ENCODE measurements around the gene LSM4.

DNA sequence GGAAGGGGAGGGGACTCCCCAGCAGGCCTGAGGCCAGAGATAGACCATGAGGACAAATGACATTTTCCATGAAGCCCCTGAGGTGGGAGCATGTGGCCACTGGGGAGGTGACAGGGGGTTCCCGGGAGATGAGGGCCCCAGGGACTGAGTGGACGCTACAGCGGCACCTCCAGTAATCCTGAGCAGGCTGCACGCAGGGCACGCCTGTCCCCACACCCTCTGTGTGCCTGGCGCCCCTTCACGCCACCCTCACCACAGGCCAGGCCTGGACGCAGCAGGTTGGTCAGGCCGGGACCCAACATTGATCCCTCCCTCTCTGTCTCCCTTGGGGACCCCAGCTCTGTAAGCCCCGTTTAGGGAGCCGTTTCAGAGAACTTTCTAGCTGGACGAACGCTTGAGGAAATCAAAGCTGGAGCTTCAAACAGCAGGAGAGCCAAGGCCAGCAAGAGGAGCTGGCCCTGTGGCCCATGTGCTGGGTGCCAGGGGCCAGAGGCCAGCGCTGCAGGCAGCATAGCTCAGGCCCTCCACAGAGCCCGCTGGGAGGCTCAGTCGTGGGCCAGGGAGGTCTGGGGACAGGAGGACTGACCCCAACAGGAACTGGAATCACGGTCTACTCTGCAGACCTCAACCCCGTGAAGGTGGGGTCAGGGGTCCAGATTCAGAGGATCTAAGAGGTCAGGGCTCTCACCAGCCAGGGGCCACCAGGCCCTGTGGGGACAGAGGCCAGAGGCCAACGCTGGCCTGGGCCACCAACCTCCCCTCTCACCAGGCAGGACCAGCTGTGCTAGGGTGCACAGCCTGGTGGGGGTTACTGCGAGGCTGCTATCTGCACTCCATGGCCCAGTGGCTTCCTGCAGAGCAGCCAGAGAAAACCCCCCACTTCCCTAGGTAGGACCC, 14.6 kb downstream of the LSM4 start:
- TF ChIP-seq, protein P1, sequence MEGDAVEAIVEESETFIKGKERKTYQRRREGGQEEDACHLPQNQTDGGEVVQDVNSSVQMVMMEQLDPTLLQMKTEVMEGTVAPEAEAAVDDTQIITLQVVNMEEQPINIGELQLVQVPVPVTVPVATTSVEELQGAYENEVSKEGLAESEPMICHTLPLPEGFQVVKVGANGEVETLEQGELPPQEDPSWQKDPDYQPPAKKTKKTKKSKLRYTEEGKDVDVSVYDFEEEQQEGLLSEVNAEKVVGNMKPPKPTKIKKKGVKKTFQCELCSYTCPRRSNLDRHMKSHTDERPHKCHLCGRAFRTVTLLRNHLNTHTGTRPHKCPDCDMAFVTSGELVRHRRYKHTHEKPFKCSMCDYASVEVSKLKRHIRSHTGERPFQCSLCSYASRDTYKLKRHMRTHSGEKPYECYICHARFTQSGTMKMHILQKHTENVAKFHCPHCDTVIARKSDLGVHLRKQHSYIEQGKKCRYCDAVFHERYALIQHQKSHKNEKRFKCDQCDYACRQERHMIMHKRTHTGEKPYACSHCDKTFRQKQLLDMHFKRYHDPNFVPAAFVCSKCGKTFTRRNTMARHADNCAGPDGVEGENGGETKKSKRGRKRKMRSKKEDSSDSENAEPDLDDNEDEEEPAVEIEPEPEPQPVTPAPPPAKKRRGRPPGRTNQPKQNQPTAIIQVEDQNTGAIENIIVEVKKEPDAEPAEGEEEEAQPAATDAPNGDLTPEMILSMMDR (IDR thresholded peaks at IDR 0.05; ENCODE audit: low read depth, low read length, poor library complexity, severe bottlenecking): no peak
- TF ChIP-seq EZH2phosphoT487 (IDR thresholded peaks at IDR 0.05; ENCODE audit: borderline replicate concordance, low read length): no peak
